Nephron progenitor cell (in vitro differentiated cells): ENCODE measurements around the gene ARHGAP26.
A peak's percentile ranks its signal among the peaks of the same experiment; 100 is the strongest.

Experiments
- DNase-seq: peaks from one replicate; pipeline ENCODE4 v3.0.0; 2021
- H3K27ac Mint-ChIP-seq: 2 replicates; pipeline ENCODE4 v1.8.0; 2021; ENCODE audit warnings: mild to moderate bottlenecking, moderate library complexity, mixed read lengths
- H3K27me3 Mint-ChIP-seq: 2 replicates; pipeline ENCODE4 v1.8.0; 2021; ENCODE audit warnings: mild to moderate bottlenecking, low read depth, mixed read lengths; ENCODE audit not compliant: poor library complexity
- H3K36me3 Mint-ChIP-seq: 2 replicates; pipeline ENCODE4 v1.8.0; 2021; ENCODE audit warnings: low read depth, mixed read lengths
- H3K4me1 Mint-ChIP-seq: 2 replicates; pipeline ENCODE4 v1.8.0; 2021; ENCODE audit warnings: mixed read lengths
- H3K4me3 Mint-ChIP-seq: 2 replicates; pipeline ENCODE4 v1.8.0; 2021; ENCODE audit warnings: mild to moderate bottlenecking, moderate library complexity, mixed read lengths
- H3K9me3 Mint-ChIP-seq: 2 replicates; pipeline ENCODE4 v1.8.0; 2021; ENCODE audit warnings: mild to moderate bottlenecking, moderate library complexity, mixed read lengths
- TF ChIP-seq, protein P1 (sequence below): fragments of 200-600 bp; sonication (generic); IDR thresholded peaks from 2 replicates; pipeline ENCODE4 v1.5.0; 2021; ENCODE audit warnings: antibody characterized with exemption

ARHGAP26 gene

DNA sequence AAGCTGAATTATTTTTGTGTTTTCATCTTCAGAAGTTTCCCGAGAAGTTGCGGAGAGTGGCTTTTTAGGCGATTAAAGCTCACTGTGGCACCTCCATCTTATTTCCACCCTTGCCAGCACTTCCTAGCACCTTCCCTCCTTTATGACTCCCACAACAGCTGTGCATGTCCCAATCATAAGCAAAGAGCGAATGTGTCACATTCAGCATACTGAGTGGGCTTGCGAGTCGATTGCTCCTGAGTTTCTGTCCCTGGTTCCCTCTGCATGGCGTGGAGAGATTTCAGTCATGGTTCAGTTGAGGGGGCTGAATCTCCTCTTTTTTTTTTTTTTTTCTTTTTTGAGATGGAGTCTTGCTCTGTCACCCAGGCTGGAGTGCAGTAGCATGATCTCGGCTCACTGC is 144.9 kb downstream of the ARHGAP26 start:
- no peak overlapping the region for H3K27ac Mint-ChIP-seq
- H3K9me3 Mint-ChIP-seq: no peaks in the 10 kb centered on the region
- TF ChIP-seq, protein P1, sequence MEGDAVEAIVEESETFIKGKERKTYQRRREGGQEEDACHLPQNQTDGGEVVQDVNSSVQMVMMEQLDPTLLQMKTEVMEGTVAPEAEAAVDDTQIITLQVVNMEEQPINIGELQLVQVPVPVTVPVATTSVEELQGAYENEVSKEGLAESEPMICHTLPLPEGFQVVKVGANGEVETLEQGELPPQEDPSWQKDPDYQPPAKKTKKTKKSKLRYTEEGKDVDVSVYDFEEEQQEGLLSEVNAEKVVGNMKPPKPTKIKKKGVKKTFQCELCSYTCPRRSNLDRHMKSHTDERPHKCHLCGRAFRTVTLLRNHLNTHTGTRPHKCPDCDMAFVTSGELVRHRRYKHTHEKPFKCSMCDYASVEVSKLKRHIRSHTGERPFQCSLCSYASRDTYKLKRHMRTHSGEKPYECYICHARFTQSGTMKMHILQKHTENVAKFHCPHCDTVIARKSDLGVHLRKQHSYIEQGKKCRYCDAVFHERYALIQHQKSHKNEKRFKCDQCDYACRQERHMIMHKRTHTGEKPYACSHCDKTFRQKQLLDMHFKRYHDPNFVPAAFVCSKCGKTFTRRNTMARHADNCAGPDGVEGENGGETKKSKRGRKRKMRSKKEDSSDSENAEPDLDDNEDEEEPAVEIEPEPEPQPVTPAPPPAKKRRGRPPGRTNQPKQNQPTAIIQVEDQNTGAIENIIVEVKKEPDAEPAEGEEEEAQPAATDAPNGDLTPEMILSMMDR: no peak
- peaks cover 5% of the 10 kb centered on the region for H3K4me1 Mint-ChIP-seq
- H3K4me3 Mint-ChIP-seq: no peak overlapping the region
- DNase-seq: no peak
- H3K36me3 Mint-ChIP-seq: peaks cover 7% of the 10 kb centered on the region
- peaks cover 7% of the 10 kb centered on the region for H3K27me3 Mint-ChIP-seq

DNA sequence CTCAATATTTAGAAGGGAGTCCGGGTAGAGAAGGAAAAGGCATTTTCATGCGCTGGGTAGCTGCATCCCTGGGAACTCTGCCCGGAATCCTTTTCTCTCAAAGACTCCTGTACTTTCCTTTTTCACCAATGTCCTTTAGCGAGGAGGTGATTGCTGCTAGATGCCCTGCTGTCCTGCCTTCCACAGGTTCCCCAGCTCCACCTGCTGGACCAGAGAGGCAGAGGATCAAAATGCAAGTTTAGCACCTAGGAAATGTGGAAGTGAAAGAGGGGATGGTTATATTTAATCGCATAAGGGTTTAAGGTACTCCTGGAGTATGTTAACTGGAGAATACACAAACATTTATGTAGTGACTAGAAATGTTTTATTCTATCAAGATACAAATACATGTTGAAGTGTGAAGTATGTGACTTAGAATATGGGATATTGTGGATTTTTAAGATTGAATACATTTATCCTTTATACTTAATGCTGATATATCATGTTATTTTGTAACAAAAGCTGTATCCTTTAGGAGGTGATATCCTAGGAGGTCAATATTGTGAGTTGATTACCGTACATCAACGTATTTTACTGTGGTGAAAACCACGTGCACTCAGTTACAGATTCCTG is 145.7 kb downstream of the ARHGAP26 start:
- TF ChIP-seq, protein P1: peak; percentile 58
- Mint-ChIP-seq H3K36me3 (peaks cover 7% of the 10 kb centered on the region), H3K9me3 (no peaks in the 10 kb centered on the region), H3K4me1 (peaks cover 5% of the 10 kb centered on the region), H3K27me3 (peaks cover 7% of the 10 kb centered on the region), H3K27ac (no peak overlapping the region), H3K4me3 (peak overlapping the region; percentile 51)
- DNase-seq: peak; percentile 47

DNA sequence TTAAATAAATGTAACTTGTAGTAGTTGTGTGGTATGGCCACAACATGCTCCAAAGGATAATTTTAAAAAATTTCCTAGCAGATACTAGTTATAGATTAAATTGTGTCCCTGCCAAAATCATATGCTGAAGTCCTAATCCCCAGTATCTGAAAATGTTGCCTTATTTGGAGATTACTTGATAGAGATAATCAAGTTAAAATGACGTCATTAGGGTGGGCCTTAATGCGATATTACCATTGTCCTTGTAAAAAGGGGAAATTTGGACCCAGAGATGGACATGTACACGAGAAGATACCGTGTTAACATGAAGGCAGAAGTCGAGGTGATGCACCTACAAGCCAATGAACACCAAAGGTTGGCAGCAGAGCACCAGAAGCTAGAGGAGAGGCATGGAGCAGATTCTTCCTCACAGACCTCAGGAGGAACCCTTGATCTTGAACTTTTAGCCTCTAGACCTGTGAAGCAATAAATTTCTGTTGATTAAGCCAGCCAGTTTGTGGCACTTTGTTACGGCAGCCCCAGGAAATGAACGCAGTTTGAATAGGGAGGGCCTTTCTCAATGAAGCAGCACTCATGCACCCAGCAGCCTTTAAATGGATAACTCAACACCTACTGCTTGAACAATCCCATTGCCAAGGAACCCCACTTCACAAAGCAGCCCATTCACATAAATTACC is 148.9 kb downstream of the ARHGAP26 start:
- H3K27me3 Mint-ChIP-seq: peaks cover 7% of the 10 kb centered on the region
- DNase-seq: no peak
- no peak overlapping the region for H3K4me3 Mint-ChIP-seq
- TF ChIP-seq, protein P1: no peak
- no peaks in the 10 kb centered on the region for H3K9me3 Mint-ChIP-seq
- peaks cover 13% of the 10 kb centered on the region for H3K4me1 Mint-ChIP-seq
- H3K27ac Mint-ChIP-seq: no peak overlapping the region
- no peaks in the 10 kb centered on the region for H3K36me3 Mint-ChIP-seq

DNA sequence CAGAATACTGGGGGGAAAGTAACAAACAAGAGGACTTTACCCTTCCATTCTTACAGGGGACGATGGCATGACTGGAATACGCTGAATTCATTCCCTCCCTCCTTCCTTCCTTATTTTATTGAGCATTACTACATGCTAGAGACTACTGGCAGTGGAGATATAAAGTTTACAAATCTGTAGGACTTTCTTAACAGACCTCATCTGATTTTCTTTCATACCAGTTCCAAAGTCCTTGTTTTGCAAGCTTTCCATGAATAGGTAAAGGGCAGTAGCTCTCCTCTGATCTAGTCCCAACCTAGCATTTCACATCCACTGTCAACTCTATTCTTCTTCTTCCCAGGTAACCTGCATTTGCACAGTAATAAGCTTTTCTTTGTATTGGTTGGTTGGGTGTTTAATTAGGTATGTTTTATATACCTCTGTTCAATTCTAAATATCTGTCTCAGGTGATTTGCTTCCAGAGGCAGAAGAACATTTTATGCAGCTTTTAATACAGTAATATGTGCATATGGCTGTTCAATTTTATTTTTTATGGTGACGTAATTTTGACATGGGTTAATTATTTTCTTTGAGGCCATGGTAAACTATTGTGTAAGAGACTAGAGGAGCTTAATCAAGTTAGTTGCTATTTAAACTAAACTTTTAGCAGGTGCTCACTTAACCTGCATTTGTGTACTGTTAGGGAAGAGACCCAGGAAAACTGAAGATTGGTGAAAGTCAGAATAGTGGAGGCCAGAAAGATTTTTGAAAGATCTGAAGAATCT is 150.9 kb downstream of the ARHGAP26 start:
- Mint-ChIP-seq H3K9me3 (no peaks in the 10 kb centered on the region), H3K4me1 (peaks cover 8% of the 10 kb centered on the region), H3K36me3 (no peaks in the 10 kb centered on the region), H3K4me3 (no peak overlapping the region), H3K27me3 (peaks cover 3% of the 10 kb centered on the region), H3K27ac (no peak overlapping the region)
- no peak for DNase-seq
- TF ChIP-seq, protein P1: no peak

DNA sequence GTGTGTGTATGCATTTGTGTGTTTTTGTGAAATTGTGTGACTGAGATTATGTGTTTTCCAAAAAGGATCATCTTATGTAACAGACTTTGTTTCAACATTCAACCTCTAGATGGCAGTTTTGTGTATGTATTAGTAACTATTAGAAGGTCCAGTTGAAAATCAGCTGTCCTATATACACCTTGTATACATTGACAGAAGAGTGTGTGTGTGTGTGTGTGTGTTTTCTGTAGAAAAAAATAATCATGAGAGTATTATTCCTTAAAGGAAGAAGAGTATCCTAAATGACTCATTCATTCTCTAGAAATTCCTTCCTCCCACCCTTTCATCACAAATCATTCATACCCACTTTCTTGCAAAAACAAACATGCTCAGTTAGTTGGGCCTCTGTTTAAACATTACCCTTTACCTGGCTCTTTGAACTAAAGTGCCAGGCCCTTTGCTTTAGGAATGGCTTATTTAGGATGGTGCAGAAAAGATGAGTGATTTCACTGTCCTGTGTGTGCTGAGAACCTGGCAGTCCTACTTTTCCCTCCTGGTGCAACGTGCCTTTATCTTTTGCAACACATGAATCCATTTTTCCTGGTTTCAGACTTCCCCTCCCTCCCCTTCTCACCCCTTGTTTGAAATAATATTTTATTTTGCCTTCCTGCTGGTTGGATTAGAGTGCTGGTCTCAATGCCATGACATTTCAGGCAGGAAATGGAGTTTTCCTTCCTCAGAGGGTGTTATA is 152.2 kb downstream of the ARHGAP26 start:
- no peak overlapping the region for H3K27ac Mint-ChIP-seq
- TF ChIP-seq, protein P1: peak; percentile 44
- H3K36me3 Mint-ChIP-seq: no peaks in the 10 kb centered on the region
- H3K4me3 Mint-ChIP-seq: no peak overlapping the region
- DNase-seq: no peak
- peaks cover 8% of the 10 kb centered on the region for H3K4me1 Mint-ChIP-seq
- peaks cover 3% of the 10 kb centered on the region for H3K27me3 Mint-ChIP-seq
- no peaks in the 10 kb centered on the region for H3K9me3 Mint-ChIP-seq
